Fibroblast of peridontal ligament (primary cell): ENCODE measurements around the gene HCFC1.
A peak's percentile ranks its signal among the peaks of the same experiment; 100 is the strongest.
"Not testable (repeated sequence)": the region's sequence is repeated elsewhere in the genome, so short reads cannot be mapped to it uniquely, and the experiment has no call there.

ENCODE experiments used
- DNase-seq: peaks from one replicate; pipeline ENCODE4 v3.0.0-alpha.2; 2010; ENCODE audit errors: extremely low read depth

Gene HCFC1

DNA sequence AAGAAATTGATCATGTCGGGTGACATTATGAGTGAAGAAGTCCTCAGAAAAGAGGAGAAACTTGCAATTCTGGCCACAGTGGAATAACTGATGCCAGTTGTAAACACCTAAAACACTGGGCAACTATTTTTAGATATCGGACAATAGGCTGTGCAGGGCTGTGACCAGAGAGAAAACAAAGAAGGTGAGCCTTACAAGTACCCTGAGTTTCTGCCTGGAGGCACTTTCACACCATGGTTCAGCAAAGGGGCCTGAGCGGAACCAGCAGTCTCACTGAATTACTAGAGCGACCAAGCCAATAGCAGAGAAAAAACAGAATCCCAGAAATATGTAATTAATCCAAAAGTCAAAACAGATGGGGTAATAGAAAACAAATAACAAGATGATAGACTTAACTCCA, 36.9 kb upstream of the HCFC1 start:
- no peak for DNase-seq

DNA sequence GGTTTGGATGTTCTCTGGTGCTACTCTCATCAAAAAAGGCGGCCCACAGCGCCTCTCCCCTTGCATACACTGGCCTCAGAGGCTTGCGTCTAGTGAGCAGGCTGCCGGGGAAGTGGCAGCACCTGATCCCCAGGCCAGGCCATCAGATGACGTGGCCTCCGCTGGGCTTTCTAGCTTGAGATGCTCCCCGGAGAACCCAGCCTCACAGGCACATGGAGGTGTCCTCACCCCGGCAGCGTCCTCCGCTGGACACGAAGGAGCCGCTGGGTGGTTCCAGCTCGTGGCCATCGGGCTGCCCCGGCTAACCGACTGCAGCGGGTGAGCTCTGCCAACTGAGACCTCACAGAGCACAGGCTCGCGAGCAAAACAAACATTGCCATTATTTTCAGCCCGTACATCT, 35.3 kb upstream of the HCFC1 start:
- no peak for DNase-seq

DNA sequence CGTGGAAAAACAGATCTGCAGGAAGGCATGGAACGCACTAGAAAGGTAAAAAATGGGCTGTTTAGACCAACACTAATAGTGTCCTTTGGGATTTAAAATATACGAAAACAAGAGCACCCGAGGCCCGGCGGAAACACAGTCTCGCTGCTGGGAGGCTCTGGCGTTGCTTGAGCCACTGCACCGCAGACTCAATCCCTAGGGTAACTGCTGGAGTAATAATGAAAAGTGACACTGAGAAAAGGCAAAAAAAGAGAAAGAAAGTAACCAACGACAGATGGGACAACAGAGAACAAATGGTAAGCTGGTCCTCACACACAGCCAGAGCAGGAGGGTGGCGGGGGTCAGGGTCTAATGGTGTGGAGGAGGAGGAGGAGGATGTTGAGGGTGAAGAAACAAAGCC, 32.7 kb upstream of the HCFC1 start:
- DNase-seq: no peak

DNA sequence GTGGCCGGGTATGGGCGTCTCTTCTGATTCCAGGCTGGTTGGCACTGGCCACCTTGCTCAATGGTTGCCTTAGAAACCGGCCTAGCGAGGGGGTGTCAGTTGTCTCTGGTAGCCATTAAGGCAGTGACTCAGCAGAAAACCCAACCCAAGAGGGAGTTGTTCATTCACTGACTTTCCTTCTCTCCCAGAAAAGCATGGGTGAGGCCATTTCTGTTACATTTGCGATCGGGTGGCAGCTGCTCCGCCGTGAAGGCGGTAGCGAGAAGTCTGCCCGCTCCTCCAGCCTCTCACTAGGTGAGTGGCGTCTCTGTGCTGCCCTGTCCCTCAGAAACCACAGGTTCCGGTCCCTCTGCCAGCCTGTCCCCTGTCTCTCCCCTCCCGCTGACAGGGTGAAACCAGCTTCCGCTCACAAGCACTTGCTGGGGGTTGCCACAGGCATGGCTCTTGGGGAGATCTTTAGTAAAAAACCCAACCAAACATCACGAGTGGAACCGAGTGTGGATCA, 30.6 kb upstream of the HCFC1 start:
- DNase-seq: peak; percentile 88

DNA sequence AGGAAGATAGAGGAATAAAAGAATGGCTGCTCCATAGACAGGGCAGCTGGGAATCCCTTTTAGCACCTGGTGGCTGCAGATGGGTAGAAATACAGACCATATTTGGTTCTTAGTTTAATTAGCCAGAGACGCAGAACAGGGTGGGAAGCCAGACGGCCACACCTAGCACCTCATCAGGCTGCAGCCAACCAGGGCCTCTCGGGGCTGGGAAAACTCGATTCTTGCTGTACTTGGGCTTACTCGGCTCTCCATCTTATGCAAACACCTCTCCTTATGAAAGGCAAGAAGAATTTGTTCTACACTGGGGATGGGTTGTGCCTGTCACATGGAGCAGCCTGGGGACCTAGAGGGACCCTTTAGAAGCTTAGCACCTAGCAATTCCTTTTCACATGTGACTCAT, 28.4 kb upstream of the HCFC1 start:
- DNase-seq: no peak

DNA sequence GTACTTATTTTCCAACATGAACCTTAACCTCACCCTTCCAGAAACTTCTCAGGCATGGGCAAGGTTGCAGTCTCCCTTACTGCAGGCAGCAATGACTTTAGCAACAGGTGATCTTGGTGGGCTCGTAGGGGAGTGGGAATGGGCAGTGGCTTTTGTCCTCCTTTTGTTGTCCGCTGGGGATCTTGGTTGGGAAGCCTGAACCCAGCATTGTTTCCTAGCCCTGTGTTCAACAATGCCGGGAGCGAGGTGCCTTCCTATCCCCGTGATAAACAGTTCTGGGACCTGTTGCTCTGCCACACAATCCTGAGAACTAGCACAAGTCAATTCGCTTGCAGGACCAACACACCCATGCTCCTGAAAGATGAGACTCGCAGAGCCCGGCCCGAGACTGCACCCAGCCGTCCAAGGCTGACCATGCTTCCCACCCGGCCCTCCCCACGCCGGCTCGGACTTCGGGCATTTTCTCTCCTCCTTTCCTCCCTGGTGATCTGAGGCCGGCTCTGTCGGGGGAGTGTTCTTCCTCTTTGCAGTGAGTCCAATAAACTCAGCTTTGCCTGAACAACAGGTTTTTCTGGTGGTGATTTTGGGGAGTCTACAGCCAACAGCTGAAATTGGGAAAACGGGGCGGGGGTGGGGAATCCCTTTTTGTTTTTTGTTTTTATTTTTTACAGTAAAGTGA, 27.9 kb upstream of the HCFC1 start:
- no peak for DNase-seq

DNA sequence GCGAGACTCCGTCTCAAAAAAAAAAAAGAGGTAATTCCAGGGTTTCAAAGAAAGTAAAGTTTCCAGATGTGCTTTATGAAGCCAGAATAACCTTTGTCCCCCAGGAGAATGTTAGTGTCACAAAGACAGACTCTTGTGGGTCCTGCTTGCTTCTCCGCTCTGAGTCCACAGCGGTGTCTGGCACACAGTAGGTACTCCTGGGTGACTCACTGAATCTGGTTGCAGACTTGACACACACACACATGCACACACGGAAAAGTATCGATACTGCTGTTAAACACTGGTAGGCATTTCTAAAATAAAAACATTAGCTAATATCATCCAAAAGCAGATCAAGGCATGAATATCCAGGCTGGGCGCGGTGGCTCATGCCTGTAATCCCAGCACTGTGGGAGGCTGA, 23.9 kb upstream of the HCFC1 start:
- DNase-seq: no peak

DNA sequence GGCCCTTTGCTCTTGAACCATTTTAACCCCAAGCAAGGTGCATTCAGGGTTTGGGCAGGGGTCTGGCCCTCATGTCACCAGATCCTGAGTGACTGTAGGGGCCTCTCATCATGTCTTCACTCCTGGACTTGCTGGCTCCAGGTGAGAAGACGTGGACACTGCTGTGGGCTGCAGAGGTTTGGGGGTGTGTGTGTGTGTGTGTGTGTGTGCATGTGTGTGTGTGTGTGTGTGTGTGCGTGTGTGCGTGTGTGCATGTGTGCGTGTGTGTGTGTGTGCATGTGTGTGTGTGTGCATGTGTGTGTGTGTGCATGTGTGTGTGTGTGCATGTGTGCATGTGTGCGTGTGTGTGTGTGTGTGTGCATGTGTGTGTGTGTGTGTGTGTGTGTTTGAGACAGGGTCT, 22.8 kb upstream of the HCFC1 start:
- DNase-seq: not testable (repeated sequence)

DNA sequence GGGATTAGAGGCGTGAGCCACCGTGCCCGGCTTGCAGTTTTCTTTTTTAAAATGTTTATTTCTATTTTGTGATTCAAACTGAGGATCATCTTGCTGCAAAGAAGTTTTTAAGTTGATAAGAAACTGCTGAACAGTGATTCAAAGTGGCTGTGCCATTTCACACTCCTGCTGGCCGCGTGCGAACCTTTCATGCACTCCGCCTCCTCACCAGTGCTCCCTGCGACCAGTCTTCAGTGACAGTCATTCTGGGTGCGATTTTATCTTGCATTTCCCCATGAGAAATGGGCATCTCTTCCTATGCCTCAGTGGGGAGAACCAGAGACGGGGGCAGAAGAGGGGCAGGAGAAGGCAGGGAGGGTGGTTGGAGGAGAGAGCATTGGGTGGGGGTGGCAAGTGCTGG, 22.4 kb upstream of the HCFC1 start:
- DNase-seq: no peak

DNA sequence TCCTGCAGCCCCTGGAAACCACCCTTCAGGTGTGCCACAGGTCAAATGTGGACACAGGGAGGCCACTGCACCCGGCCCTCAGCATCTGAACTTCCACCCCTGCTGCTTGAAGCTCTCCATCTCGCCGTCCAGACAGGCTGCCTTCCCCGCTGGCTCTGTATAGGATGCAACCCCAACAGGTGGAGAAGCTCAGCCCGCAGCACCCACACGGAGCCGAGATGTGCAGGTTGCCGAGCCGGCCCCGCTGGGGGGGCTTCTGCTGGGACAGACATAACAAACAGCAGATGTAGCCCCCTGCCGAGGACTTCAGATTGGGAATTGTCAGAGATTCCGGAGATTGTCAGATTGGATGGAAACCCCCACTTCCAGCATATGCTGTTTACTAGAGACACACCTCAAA, 21.5 kb upstream of the HCFC1 start:
- DNase-seq: no peak

DNA sequence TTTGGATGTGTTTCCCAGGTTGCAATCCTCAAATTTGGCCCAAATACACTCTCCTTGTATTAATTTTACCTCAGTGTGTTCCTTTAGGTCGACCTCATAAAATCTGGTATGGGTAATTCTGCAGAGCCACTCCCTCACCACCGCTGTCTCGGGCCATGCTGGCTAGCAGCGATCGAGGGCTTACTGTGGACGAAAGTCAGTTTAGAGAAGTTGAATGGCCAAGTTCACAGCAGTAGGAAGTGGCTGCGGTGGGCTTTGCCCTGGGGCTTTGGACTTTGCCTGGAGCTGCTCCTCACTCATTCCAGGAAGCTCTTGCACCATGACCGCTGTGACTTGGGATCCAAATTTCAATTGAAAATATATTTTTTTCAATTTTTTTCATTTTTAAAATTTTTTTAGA, 20.6 kb upstream of the HCFC1 start:
- DNase-seq: no peak

DNA sequence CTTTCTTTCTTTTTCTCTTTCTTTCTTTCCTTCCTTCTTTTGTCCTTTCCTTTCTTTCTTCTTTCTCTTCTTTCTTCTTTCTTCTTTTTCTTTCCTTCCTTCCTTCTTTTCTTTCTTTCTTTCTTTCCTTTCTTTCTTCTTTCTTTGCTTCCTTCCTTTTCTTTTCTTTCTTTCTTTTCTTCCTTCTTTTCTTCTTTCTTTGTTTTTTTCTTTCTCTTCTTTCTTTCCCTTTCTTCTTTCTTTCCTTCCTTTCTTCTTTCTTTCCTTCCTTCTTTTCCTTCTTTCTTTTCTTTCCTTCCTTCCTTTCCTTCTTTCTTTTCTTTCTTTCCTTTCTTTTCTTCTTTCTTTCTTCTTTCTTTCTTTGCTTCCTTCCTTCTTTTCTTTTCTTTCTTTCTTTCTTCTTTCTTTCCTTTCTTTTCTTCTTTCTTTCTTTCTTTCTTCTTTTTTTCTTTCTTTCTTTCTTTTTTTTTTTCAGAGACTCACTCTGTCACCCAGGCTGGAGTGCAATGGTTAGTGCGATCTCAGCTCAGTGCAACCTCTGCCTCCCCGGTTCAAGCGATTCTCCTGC, 19.5 kb upstream of the HCFC1 start:
- DNase-seq: no peak

DNA sequence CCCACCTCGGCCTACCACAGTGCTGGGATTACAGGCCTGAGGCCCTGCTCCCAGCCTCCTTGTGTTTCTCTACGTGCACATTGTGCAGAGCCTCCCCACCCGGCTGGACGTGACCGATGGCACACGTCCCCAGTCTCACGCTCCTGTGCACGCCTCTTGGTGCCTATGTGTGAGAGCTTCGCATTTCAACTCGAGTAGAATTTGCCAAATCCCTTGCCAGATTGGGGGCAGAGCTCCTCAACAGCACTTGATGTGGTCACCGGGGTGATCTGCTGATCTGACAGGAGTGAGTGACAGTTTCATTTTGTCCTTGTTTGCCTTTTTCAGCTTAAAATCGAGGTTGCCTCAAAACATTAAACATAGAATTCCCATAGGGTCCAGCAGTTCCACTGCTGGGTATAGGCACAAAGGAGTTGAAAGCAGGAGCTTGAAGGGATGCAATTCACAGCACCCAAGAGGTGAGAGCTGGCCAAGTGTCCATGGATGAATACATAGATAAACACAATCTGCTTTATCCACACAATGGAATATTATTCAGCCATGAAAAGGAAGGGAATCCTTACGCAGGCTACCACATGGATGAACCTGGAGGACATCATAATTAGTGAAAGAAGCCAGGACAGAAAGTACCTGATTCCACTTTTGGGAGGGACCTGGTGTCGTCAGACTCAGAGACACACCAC, 18.5 kb upstream of the HCFC1 start:
- DNase-seq: no peak

DNA sequence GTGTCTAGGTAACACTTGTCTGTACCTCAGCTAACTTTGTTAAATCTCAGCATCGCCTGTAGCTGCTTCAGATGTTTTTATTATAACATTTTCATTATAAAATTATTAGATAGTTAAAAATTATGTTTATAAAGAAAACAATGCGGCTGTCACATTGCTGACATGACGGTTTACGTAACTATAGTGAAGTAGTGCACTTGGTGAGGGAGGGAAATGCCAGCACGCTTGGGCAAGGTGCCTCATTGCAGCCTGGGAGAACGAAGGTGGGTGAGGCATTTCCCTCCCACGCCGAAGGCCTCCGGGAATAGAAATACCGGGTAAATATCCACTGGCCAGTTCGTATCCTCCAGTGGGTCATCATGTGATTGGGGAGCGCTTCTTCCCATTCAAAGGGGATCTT, 16.9 kb upstream of the HCFC1 start:
- DNase-seq: no peak

DNA sequence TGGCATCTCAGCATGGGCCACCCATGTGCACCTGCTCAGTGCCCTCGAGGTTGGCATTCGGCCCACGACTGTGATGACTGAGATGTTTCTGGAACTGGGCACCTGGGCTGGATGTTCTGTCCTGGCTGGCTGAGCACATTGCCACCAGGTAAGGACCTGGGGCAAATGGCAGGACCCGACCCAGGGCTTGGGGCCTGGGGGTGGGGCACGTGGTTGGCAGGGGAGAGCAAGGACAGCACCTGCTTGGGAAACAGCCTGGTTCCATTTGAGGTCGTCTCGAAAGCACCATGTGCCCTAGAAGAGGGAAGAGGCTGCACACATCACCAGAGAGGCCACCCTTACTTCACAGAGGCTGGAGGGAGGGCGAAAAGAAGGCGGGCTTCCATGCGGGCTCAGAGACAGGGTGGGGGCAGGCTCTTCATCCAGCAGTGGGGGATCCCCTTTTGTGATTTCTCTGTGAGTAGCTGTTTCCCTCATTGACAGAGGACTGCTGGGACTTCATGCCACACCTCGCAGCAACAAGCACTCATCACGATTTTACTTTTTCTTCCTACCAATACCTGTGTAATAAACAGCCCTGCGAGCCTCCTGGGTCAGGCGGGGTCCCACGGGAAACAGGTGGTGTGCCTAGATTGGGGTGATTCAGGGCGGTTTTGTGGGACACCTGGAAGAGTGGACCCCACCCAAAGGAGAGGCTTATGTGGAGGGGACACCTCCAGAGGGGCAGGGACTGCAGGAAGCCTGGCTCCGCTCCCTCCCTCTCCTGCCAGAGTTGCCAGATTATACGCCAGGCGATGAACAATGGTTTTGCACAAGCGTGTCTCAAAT, 12.9 kb upstream of the HCFC1 start:
- no peak for DNase-seq

DNA sequence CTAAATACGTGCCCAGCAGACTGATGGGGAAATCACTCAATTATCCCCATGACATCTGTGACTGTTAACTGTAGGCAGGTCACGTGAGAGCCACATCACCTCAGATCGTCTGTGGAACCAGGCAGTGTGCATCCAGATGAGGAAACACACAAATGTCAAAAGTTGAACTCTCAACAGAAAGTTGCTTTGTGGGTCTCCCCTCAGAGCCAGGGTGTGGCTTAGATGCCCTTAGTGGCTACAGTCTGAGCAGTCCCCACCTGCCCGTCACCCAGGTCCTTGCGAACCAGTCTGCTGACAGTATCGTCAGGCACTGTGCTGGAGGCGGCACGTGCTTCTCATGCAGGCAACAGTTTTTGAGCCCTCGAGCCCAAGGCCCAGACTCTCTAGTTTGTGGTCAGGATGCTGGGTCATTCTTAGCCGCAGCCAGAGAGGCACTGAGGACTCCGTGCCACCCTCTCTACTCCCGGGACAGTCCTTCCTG, 11.7 kb upstream of the HCFC1 start:
- no peak for DNase-seq

DNA sequence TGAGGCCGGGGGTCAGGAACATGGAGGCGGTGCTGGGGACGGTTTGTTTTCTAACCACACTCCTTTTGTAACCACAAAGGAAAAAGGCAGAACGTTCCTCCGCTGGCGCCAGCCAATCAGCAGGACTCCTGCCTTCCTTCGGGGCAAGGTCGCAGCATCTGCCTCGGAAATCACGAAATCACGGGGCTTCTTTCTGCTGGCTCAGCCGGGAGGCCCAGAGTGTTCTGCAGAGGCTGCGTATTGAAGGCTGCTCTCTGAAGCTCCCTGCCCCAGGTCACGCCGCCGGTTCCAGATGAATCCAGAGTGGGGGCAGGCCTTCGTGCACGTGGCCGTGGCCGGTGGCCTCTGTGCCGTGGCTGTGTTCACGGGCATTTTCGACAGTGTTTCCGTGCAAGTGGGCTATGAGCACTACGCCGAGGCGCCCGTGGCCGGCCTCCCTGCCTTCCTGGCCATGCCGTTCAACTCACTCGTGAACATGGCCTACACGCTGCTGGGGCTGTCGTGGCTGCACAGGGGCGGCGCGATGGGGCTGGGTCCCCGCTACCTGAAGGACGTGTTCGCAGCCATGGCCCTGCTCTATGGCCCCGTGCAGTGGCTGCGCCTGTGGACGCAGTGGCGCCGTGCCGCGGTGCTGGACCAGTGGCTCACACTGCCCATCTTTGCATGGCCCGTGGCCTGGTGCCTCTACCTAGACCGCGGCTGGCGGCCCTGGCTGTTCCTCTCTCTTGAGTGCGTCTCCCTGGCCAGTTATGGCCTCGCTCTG, 10.3 kb upstream of the HCFC1 start:
- DNase-seq: peak; percentile 71

DNA sequence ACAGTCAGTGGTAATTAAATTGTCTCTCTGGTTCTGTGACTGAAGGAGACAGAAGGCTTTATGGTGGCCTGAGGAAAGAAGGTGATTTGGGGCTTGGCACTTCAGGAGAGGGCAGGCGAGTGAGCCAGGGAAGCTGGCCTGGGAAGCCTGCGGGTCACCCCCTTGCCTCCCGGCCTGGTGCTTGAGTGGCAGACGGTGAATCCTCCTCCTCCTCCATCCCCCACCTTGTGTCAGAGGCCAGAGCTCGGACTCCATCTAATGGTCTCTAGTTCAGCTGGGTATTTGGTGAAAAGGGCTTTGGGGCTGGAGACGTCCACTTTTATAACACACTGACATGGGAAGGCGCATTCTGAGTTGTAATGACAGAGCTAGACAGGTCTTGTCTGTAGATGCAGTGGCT, 9.6 kb upstream of the HCFC1 start:
- DNase-seq: no peak

DNA sequence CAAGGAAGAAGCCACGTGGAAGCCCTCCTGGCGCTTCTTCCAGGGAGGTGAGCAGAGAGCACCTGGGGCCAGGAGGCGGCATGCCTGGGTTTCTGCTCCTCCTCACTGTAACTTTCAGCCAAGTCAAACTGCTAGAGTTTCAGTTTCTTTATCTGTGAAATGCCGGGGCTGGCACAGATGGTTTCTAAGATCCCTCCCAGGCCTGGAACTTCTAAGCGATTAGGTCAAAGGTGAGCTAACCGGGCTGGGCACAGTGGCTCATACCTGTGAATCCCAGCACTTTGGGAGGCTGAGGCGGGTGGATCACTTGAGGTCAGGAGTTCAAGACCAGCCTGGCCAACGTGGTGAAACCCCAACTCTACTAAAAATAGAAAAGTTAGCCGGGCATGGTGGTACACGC, 8.8 kb upstream of the HCFC1 start:
- DNase-seq: not testable (repeated sequence)

DNA sequence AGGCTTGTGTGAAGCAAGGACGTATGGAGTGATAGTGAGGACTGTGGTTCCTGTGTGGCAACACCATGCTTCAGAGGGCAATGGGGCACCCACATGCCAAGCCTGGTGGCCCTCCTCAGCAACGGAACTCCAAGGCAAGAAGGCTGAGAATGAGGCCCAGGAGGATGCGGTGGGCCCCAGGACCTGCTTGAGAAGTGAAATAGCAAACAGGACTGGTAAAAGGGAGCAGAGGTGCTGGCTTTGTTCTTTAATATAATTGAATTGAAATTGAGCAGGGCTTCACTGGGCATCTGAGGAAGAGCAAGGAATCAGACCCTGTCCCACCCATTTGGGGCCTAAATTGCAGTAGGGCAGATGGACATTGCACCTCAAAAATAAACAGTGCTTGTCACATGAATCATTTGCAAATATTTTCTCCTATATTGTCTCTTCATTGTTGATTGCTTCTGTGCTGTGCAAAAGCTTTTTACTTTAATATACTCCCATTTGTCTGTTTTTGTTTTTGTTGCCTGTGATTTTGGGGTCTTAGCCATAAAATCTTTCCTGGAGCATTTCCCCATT, 3.2 kb upstream of the HCFC1 start:
- no peak for DNase-seq
